ENCODE results near the gene MED27. TPM values are rescaled to one million over a fixed set of nuclear protein-coding genes. Genes with fewer than 3 reads are reported as not detected.

The MED27 gene
- total and polyA plus RNA-seq, 2 of the 8 experiments (the other 6 are each of a cell fraction or from before 2014, with no cell fraction given), result 29.9 to 56.5 TPM

DNA sequence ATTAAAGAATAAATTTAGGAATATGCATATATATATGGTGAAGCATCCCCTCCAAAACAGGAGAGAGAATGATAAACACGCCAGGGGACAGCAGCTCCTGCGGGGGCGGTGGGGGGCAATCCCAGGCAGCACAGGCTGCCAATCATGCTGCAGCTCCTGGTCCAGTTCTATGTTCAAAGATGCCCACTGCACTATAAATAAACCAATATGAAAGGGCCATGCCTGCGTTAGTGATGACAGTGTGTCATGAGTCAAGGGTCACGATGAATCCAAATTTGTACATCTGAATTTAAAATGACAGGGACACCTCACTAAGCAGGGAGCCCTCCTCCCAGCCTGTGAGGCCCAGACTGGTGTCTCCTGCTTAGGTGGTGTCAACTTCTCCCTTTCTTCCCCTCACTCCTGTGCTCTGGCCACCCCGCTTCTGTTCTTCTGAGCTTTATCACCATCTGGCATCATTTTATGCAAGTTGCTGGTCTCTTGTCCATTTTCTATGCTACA is 153.9 kb downstream of the MED27 start:
- Histone ChIP-seq H3K27ac (ENCODE audit: low read depth, low read length) (no peak overlapping the region), H3K4me1 (replicated peaks in 1 of 4; ENCODE audit: control insufficient read depth in 3 of 4, insufficient read depth in 4 of 4, low read length in 3 of 4) (peaks cover 7 to 12% (median 9%) of the 10 kb centered on the region in 4 experiments), H2BK15ac (ENCODE audit: low read length) (no peak overlapping the region), H2BK12ac (ENCODE audit: low read depth, low read length) (no peak overlapping the region), H3K4me3 (ENCODE audit: extremely low read depth in 1 of 4, insufficient read depth in 2 of 4, low read depth in 3 of 4, low read length in 4 of 4) (no peak overlapping the region), H2AFZ (ENCODE audit: low read length) (no peak overlapping the region), H3K79me1 (ENCODE audit: low read depth, low read length) (peaks cover 8% of the 10 kb centered on the region; the same call in 1 of the 2 replicates), H4K20me1 (replicated peaks in 1 of 2; ENCODE audit: control insufficient read depth in 1 of 2, insufficient read depth in 2 of 2, low read length in 2 of 2) (no peaks in the 10 kb centered on the region), H3K4me2 (ENCODE audit: insufficient read depth in 1 of 2, low read depth in 2 of 2, low read length in 2 of 2) (no peak overlapping the region), H3K4ac (replicated peaks; ENCODE audit: insufficient read length, low read depth, low read length) (no peak overlapping the region), H2BK20ac (ENCODE audit: low read length) (no peak overlapping the region), H3K23ac (ENCODE audit: insufficient read length) (no peak overlapping the region), H2BK120ac (replicated peaks; ENCODE audit: low read depth, low read length) (no peak overlapping the region), H3K18ac (ENCODE audit: extremely low read depth, low read length) (no peak overlapping the region), H4K5ac (ENCODE audit: insufficient read length, low read depth, low read length) (no peak overlapping the region), H3K36me3 (ENCODE audit: control insufficient read depth in 2 of 4, insufficient read depth in 4 of 4, low read length in 3 of 4) (no peaks in the 10 kb centered on the region), H3K79me2 (ENCODE audit: control insufficient read depth in 1 of 2, insufficient read depth in 2 of 2, low read length in 2 of 2) (no peaks in the 10 kb centered on the region), H4K91ac (replicated peaks; ENCODE audit: insufficient read length, low read length) (no peak overlapping the region), H3K9me3 (ENCODE audit: insufficient read depth in 2 of 2, low read depth in 1 of 2, low read length in 1 of 2) (no peaks in the 10 kb centered on the region), H4K8ac (ENCODE audit: extremely low read depth, insufficient read depth, low read length) (no peak overlapping the region), H3K9ac (replicated peaks in 1 of 4; ENCODE audit: extremely low read depth in 1 of 4, low read depth in 3 of 4, low read length in 3 of 4) (no peak overlapping the region), H2BK5ac (ENCODE audit: low read depth, low read length) (no peak overlapping the region), H2AK5ac (ENCODE audit: low read depth, low read length) (no peak overlapping the region), H3K27me3 (replicated peaks in 1 of 4; ENCODE audit: control insufficient read depth in 3 of 4, extremely low read depth in 1 of 4, insufficient read depth in 3 of 4, low read length in 3 of 4) (no peaks in the 10 kb centered on the region; a peak in 1 of 7 replicates), H3K56ac (replicated peaks; ENCODE audit: insufficient read length, low read depth, low read length) (no peak overlapping the region), H3K14ac (ENCODE audit: insufficient read length) (no peak overlapping the region), H3K23me2 (ENCODE audit: low read depth, low read length) (no peaks in the 10 kb centered on the region)
- CTCF ChIA-PET (ENCODE audit: partially characterized antibody), result interaction anchor here (1.0 to 2.9 kb wide), 7 partner anchors 11 to 333 kb away, joined by 3 to 8 read pairs (median 4); no protein-coding TSS in a partner anchor
- DNase-seq (ENCODE audit: low read depth in 1 of 2, low spot score in 2 of 2) (no peak), FAIRE-seq (no peak)
- 90% methylated on average over 6 of the region's 6 CpGs; no CpG with 5 or more reads in 1 of the 2 experiments for WGBS, 2 experiments (ENCODE audit: extremely low coverage in 1 of 2, insufficient coverage in 1 of 2, insufficient read length in 1 of 2, insufficient replicate concordance in 2 of 2, low coverage in 1 of 2, low lambda C conversion rate in 2 of 2, missing lambda C conversion rate in 1 of 2)
- POLR2A ChIA-PET (ENCODE audit: partially characterized antibody), result no interaction called here
- TF ChIP-seq RAD21 (IDR thresholded peaks at IDR 0.05 in 1 of 2, conservative IDR thresholded peaks at IDR 0.05 in 1 of 2; ENCODE audit: low read depth in 2 of 2, low read length in 2 of 2), result no peak
